Neural cell (in vitro differentiated cells): Measurements from ENCODE around the gene BLVRB.
"Not testable (repeated sequence)": the region's sequence is repeated elsewhere in the genome, so short reads cannot be mapped to it uniquely, and the experiment has no call there.

Experiments used
- EP300 ChIP-seq: fragments of 450-650 bp; conservative IDR thresholded peaks from 2 replicates; pipeline ENCODE4 v1.6.1; 2014; ENCODE audit warnings: antibody characterized with exemption, mild to moderate bottlenecking, moderate library complexity; ENCODE audit not compliant: poor library complexity, severe bottlenecking
- EZH2 ChIP-seq: fragments of 200-600, 300-800 bp; shearing (Covaris generic), sonication (generic); IDR thresholded peaks from 2 replicates; pipeline ENCODE4 v1.6.1; 2014; ENCODE audit warnings: antibody characterized with exemption, low read length, borderline replicate concordance, mild to moderate bottlenecking; ENCODE audit not compliant: insufficient read depth, poor library complexity, severe bottlenecking
- POLR2AphosphoS5 ChIP-seq: IDR thresholded peaks from 2 replicates; pipeline ENCODE4 v1.6.1; 2012
- RAD21 ChIP-seq: fragments of 450-650 bp; conservative IDR thresholded peaks from 2 replicates; pipeline ENCODE4 v1.6.1; 2014; ENCODE audit warnings: antibody characterized with exemption, mild to moderate bottlenecking, moderate library complexity
- SMC3 ChIP-seq: fragments of 450-650 bp; conservative IDR thresholded peaks from 2 replicates; pipeline ENCODE4 v1.6.1; 2014; ENCODE audit warnings: antibody characterized with exemption, mild to moderate bottlenecking, moderate library complexity; ENCODE audit not compliant: poor library complexity
- TAF1 ChIP-seq: IDR thresholded peaks from 2 replicates; pipeline ENCODE4 v1.6.1; 2012; ENCODE audit warnings: low read depth
- TF ChIP-seq, protein P1 (sequence below): fragments of 450-650 bp; IDR thresholded peaks from 2 replicates; pipeline ENCODE4 v1.5.1; 2014; ENCODE audit warnings: antibody characterized with exemption, mild to moderate bottlenecking, moderate library complexity; ENCODE audit not compliant: poor library complexity, severe bottlenecking
- TF ChIP-seq, protein P2 (sequence below): IDR thresholded peaks from 2 replicates; pipeline ENCODE4 v1.6.1; 2012; ENCODE audit warnings: borderline replicate concordance

DNA sequence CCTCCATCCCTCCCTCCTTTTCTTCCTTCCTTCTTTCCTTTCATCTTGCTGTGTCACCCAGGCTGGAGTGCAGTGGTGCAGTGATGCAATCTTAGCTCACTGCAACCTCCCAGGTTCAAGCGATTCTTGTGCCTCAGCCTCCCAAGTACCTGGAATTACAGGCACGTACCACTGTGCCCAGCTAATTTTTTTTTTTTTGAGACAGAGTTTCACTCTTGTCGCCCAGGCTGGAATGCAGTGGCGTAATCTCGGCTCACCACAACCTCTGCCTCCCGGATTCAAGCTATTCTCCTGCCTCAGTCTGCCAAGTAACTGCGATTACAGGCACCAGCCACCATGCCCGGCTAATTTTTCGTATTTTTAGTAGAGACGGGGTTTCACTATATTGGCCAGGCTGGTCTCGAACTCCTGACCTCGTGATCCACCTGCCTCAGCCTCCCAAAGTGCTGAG is 1.9 kb downstream of the BLVRB start:
- TF ChIP-seq TAF1, EZH2, POLR2AphosphoS5, RAD21, EP300, SMC3: not testable (repeated sequence)
- TF ChIP-seq, protein P1, sequence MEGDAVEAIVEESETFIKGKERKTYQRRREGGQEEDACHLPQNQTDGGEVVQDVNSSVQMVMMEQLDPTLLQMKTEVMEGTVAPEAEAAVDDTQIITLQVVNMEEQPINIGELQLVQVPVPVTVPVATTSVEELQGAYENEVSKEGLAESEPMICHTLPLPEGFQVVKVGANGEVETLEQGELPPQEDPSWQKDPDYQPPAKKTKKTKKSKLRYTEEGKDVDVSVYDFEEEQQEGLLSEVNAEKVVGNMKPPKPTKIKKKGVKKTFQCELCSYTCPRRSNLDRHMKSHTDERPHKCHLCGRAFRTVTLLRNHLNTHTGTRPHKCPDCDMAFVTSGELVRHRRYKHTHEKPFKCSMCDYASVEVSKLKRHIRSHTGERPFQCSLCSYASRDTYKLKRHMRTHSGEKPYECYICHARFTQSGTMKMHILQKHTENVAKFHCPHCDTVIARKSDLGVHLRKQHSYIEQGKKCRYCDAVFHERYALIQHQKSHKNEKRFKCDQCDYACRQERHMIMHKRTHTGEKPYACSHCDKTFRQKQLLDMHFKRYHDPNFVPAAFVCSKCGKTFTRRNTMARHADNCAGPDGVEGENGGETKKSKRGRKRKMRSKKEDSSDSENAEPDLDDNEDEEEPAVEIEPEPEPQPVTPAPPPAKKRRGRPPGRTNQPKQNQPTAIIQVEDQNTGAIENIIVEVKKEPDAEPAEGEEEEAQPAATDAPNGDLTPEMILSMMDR: not testable (repeated sequence)
- TF ChIP-seq, protein P2, sequence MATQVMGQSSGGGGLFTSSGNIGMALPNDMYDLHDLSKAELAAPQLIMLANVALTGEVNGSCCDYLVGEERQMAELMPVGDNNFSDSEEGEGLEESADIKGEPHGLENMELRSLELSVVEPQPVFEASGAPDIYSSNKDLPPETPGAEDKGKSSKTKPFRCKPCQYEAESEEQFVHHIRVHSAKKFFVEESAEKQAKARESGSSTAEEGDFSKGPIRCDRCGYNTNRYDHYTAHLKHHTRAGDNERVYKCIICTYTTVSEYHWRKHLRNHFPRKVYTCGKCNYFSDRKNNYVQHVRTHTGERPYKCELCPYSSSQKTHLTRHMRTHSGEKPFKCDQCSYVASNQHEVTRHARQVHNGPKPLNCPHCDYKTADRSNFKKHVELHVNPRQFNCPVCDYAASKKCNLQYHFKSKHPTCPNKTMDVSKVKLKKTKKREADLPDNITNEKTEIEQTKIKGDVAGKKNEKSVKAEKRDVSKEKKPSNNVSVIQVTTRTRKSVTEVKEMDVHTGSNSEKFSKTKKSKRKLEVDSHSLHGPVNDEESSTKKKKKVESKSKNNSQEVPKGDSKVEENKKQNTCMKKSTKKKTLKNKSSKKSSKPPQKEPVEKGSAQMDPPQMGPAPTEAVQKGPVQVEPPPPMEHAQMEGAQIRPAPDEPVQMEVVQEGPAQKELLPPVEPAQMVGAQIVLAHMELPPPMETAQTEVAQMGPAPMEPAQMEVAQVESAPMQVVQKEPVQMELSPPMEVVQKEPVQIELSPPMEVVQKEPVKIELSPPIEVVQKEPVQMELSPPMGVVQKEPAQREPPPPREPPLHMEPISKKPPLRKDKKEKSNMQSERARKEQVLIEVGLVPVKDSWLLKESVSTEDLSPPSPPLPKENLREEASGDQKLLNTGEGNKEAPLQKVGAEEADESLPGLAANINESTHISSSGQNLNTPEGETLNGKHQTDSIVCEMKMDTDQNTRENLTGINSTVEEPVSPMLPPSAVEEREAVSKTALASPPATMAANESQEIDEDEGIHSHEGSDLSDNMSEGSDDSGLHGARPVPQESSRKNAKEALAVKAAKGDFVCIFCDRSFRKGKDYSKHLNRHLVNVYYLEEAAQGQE: not testable (repeated sequence)
